H1 (cell line): ENCODE data around the gene VAV2. TPM values are rescaled to one million over a fixed set of nuclear protein-coding genes. Genes with fewer than 3 reads are reported as not detected.

Source experiments
- CTCF ChIA-PET: fragments of 300-600 bp; sonication (Branson Sonifier 250); formaldehyde crosslinking; loops from one replicate; lab custom pipeline; 2021; ENCODE audit not compliant: partially characterized antibody; lab: Charles Lee
- POLR2A ChIA-PET: fragments of 300-600 bp; sonication (Branson Sonifier 250); formaldehyde crosslinking; loops from one replicate; lab custom pipeline; 2021; ENCODE audit warnings: inconsistent platforms; ENCODE audit not compliant: partially characterized antibody; lab: Charles Lee
- DNase-seq, 2 experiments: peaks; one replicate each; pipeline versions ENCODE4 v3.0.0 to v3.0.0-alpha.2; 2010 to 2022; ENCODE audit warnings: low spot score in 2 of 2, low read depth in 1 of 2, mixed read lengths in 1 of 2
- FAIRE-seq: peaks from 2 replicates; lab custom pipeline; 2011; peaks lifted over from hg19 to GRCh38; lab: Jason Lieb, UNC
- H2AFZ ChIP-seq: 2 replicates; pipeline ENCODE4 v1.8.1; 2012; ENCODE audit warnings: low read length, inconsistent platforms
- H2AK5ac ChIP-seq: 2 replicates; pipeline ENCODE4 v1.6.1; 2013; ENCODE audit warnings: low read depth, low read length
- H2BK120ac ChIP-seq: replicated peaks from 2 replicates; pipeline ENCODE3; 2013; ENCODE audit warnings: low read depth, low read length, inconsistent platforms
- H2BK12ac ChIP-seq: 2 replicates; pipeline ENCODE4 v1.6.1; 2013; ENCODE audit warnings: low read depth, low read length
- H2BK15ac ChIP-seq: 2 replicates; pipeline ENCODE4 v1.6.1; 2013; ENCODE audit warnings: low read length
- H2BK20ac ChIP-seq: 2 replicates; pipeline ENCODE4 v1.6.1; 2013; ENCODE audit warnings: low read length
- H2BK5ac ChIP-seq: 2 replicates; pipeline ENCODE4 v1.6.1; 2013; ENCODE audit warnings: low read depth, low read length
- H3K14ac ChIP-seq: 2 replicates; pipeline ENCODE4 v1.6.1; 2013; ENCODE audit warnings: inconsistent platforms; ENCODE audit not compliant: insufficient read length
- H3K18ac ChIP-seq: 2 replicates; pipeline ENCODE4 v1.6.1; 2013; ENCODE audit warnings: low read length; ENCODE audit errors: extremely low read depth
- H3K23ac ChIP-seq: 2 replicates; pipeline ENCODE4 v1.6.1; 2013; ENCODE audit warnings: inconsistent platforms; ENCODE audit not compliant: insufficient read length
- H3K23me2 ChIP-seq: 2 replicates; pipeline ENCODE4 v1.6.1; 2013; ENCODE audit warnings: low read depth, low read length
- H3K27ac ChIP-seq: 2 replicates; pipeline ENCODE4 v1.6.1; 2011; ENCODE audit warnings: low read depth, low read length, inconsistent platforms
- H3K27me3 ChIP-seq, 4 experiments: replicated peaks in 1 of 4; 1 replicate in 1 of 4; 2 replicates in 3 of 4; pipeline versions ENCODE4 v1.6.1 to v1.8.1; 2011 to 2013; ENCODE audit warnings: low read length in 3 of 4, mild to moderate bottlenecking in 3 of 4, inconsistent platforms in 2 of 4, mixed read lengths in 2 of 4, moderate library complexity in 1 of 4; ENCODE audit not compliant: control insufficient read depth in 3 of 4, insufficient read depth in 3 of 4; ENCODE audit errors: extremely low read depth in 1 of 4
- H3K36me3 ChIP-seq, 4 experiments: 2 replicates each; pipeline versions ENCODE4 v1.6.1 to v1.8.1; 2011 to 2013; ENCODE audit warnings: mild to moderate bottlenecking in 4 of 4, low read length in 3 of 4, moderate library complexity in 2 of 4, control low read depth in 1 of 4, inconsistent platforms in 1 of 4; ENCODE audit not compliant: insufficient read depth in 4 of 4, control insufficient read depth in 2 of 4
- H3K4ac ChIP-seq: replicated peaks from 2 replicates; pipeline ENCODE3; 2013; ENCODE audit warnings: low read length, low read depth, mixed read lengths, inconsistent platforms; ENCODE audit not compliant: insufficient read length
- H3K4me1 ChIP-seq, 4 experiments: replicated peaks in 1 of 4; 1 replicate in 1 of 4; 2 replicates in 3 of 4; pipeline versions ENCODE4 v1.6.1 to v1.8.1; 2011 to 2013; ENCODE audit warnings: low read length in 3 of 4, inconsistent platforms in 2 of 4, mixed read lengths in 1 of 4; ENCODE audit not compliant: insufficient read depth in 4 of 4, control insufficient read depth in 3 of 4
- H3K4me2 ChIP-seq, 2 experiments: 2 replicates each; pipeline versions ENCODE4 v1.6.1 to v1.8.1; 2011 to 2013; ENCODE audit warnings: low read depth in 2 of 2, low read length in 2 of 2, control low read depth in 1 of 2, inconsistent platforms in 1 of 2, mild to moderate bottlenecking in 1 of 2; ENCODE audit not compliant: insufficient read depth in 1 of 2
- H3K4me3 ChIP-seq, 4 experiments: fragments of 200-600, 300-600 bp in 1 of 4; sonication (generic), shearing (Covaris generic), sonication (Bioruptor Twin) in 1 of 4; 2 replicates each; pipeline versions ENCODE4 v1.5.1 to v1.8.1; 2011 to 2016; ENCODE audit warnings: low read length in 4 of 4, low read depth in 3 of 4, control low read depth in 2 of 4, inconsistent platforms in 2 of 4, mild to moderate bottlenecking in 2 of 4, mixed read lengths in 1 of 4, moderate library complexity in 1 of 4; ENCODE audit not compliant: insufficient read depth in 2 of 4; ENCODE audit errors: extremely low read depth in 1 of 4
- H3K56ac ChIP-seq: replicated peaks from 2 replicates; pipeline ENCODE3; 2013; ENCODE audit warnings: low read depth, mild to moderate bottlenecking, mixed read lengths, low read length, inconsistent platforms; ENCODE audit not compliant: insufficient read length
- H3K79me1 ChIP-seq: 2 replicates; pipeline ENCODE4 v1.6.1; 2013; ENCODE audit warnings: low read depth, low read length, control low read depth
- H3K79me2 ChIP-seq, 2 experiments: 2 replicates each; pipeline versions ENCODE4 v1.6.1 to v1.8.1; 2012 to 2013; ENCODE audit warnings: low read length in 2 of 2, mild to moderate bottlenecking in 2 of 2, inconsistent platforms in 1 of 2; ENCODE audit not compliant: insufficient read depth in 2 of 2, control insufficient read depth in 1 of 2
- H3K9ac ChIP-seq, 4 experiments: replicated peaks in 1 of 4; 1 replicate in 1 of 4; 2 replicates in 3 of 4; pipeline versions ENCODE4 v1.6.1 to v1.8.1; 2011 to 2013; ENCODE audit warnings: low read depth in 3 of 4, low read length in 3 of 4, control low read depth in 2 of 4, mild to moderate bottlenecking in 2 of 4, moderate library complexity in 2 of 4, inconsistent platforms in 1 of 4; ENCODE audit errors: extremely low read depth in 1 of 4
- H3K9me3 ChIP-seq, 2 experiments: 2 replicates each; pipeline versions ENCODE4 v1.6.1 to v1.8.1; 2012 to 2013; ENCODE audit warnings: mild to moderate bottlenecking in 2 of 2, moderate library complexity in 2 of 2, control low read depth in 1 of 2, inconsistent platforms in 1 of 2, low read depth in 1 of 2, low read length in 1 of 2, mixed read lengths in 1 of 2; ENCODE audit not compliant: insufficient read depth in 2 of 2
- H4K20me1 ChIP-seq, 2 experiments: replicated peaks in 1 of 2; 2 replicates each; pipeline versions ENCODE3 to v1.8.1; 2011 to 2013; ENCODE audit warnings: inconsistent platforms in 2 of 2, low read length in 2 of 2, mild to moderate bottlenecking in 1 of 2; ENCODE audit not compliant: insufficient read depth in 2 of 2, control insufficient read depth in 1 of 2
- H4K5ac ChIP-seq: 2 replicates; pipeline ENCODE4 v1.6.1; 2013; ENCODE audit warnings: low read length, low read depth, mixed read lengths, inconsistent platforms; ENCODE audit not compliant: insufficient read length
- H4K8ac ChIP-seq: 2 replicates; pipeline ENCODE4 v1.8.0; 2013; ENCODE audit warnings: mild to moderate bottlenecking, moderate library complexity, low read length, inconsistent platforms; ENCODE audit not compliant: insufficient read depth; ENCODE audit errors: extremely low read depth
- H4K91ac ChIP-seq: replicated peaks from 2 replicates; pipeline ENCODE3; 2013; ENCODE audit warnings: low read length, mixed read lengths, inconsistent platforms; ENCODE audit not compliant: insufficient read length
- CBX8 ChIP-seq: fragments of 300-800, 300-1000 bp; sonication (generic); IDR thresholded peaks from 2 replicates; pipeline ENCODE4 v1.7.1; 2016; ENCODE audit warnings: low read depth, low read length, borderline replicate concordance
- CEBPB ChIP-seq: IDR thresholded peaks from 2 replicates; pipeline ENCODE4 v1.6.1; 2012; ENCODE audit warnings: low read depth, low read length
- CREB1 ChIP-seq: IDR thresholded peaks from 2 replicates; pipeline ENCODE4 v1.6.1; 2012; ENCODE audit warnings: inconsistent platforms
- EZH2 ChIP-seq: fragments of 200-600 bp; sonication (generic); IDR thresholded peaks from 2 replicates; pipeline ENCODE4 v1.7.1; 2012; ENCODE audit warnings: low read depth, mild to moderate bottlenecking, moderate library complexity, low read length, inconsistent platforms; ENCODE audit not compliant: severe bottlenecking
- FOSL1 ChIP-seq: IDR thresholded peaks from 2 replicates; pipeline ENCODE4 v1.6.1; 2011; ENCODE audit warnings: mild to moderate bottlenecking, low read depth, low read length, moderate library complexity; ENCODE audit not compliant: insufficient read depth
- KDM1A ChIP-seq: fragments of 200-600, 300-600 bp; sonication (generic); IDR thresholded peaks from 2 replicates; pipeline ENCODE4 v1.7.1; 2016; ENCODE audit warnings: mild to moderate bottlenecking, low read length, borderline replicate concordance
- MAFK ChIP-seq: IDR thresholded peaks from 2 replicates; pipeline ENCODE4 v1.6.1; 2012; ENCODE audit warnings: low read depth, mild to moderate bottlenecking, improper control_type of control experiment, low read length
- NRF1 ChIP-seq: IDR thresholded peaks from 2 replicates; pipeline ENCODE4 v1.6.1; 2011; ENCODE audit warnings: mild to moderate bottlenecking, low read depth, low read length, improper control_type of control experiment
- SAP30 ChIP-seq: fragments of 300-600 bp; sonication (generic); IDR thresholded peaks from 2 replicates; pipeline ENCODE4 v1.7.1; 2012; ENCODE audit warnings: low read length, moderate library complexity, mild to moderate bottlenecking, inconsistent platforms; ENCODE audit not compliant: insufficient read depth, insufficient replicate concordance
- SP4 ChIP-seq: IDR thresholded peaks from 2 replicates; pipeline ENCODE4 v1.6.1; 2012; ENCODE audit warnings: low read length, inconsistent platforms
- TAF7 ChIP-seq: optimal IDR thresholded peaks from 2 replicates; pipeline ENCODE3; 2011; ENCODE audit warnings: low read depth, mild to moderate bottlenecking, inconsistent platforms, low read length, moderate library complexity, borderline replicate concordance
- TEAD4 ChIP-seq: IDR thresholded peaks from 2 replicates; pipeline ENCODE4 v1.6.1; 2012; ENCODE audit warnings: low read depth, low read length, inconsistent platforms, mixed read lengths
- WGBS, 2 experiments: shearing (Covaris generic) in 1 of 2; methylation state at CpG; one replicate each; pipeline versions ENCODE4 v1.1.6 to v1.1.7; 2013 to 2015; ENCODE audit warnings: low lambda C conversion rate in 2 of 2, mixed read lengths in 2 of 2, inconsistent platforms in 1 of 2, low coverage in 1 of 2, missing lambda C conversion rate in 1 of 2; ENCODE audit not compliant: insufficient replicate concordance in 2 of 2, insufficient coverage in 1 of 2, insufficient read length in 1 of 2; ENCODE audit errors: extremely low coverage in 1 of 2, missing lambda C conversion rate in 1 of 2; 5-methylcytosine and 5-hydroxymethylcytosine counted together
- polyA plus RNA-seq, 7 experiments: library from polyadenylated mRNA; depleted of rRNA in 3 of 7; stranded (reverse) in 5 of 7; unstranded in 2 of 7; fragments of >200 nt in 5 of 7; fragments of 200-250 nt in 2 of 7; gene quantifications; 1 replicate in 5 of 7; 2 replicates in 1 of 7; 4 replicates in 1 of 7; pipeline versions ENCODE4 v1.2.1 to v1.2.3, GENCODE V29; 2011 to 2013; ENCODE audit warnings: missing spikeins in 2 of 7, mixed read lengths in 2 of 7
- total RNA-seq: library from RNA; stranded (reverse); fragmentation: NEBNext Ultra II Directional; extraction: Animal tissue kit (Norgen Biotek cat#: 25700); gene quantifications from 2 replicates; pipeline ENCODE4 v1.2.1, GENCODE V29; 2021
- TF ChIP-seq, protein P1 (sequence below): IDR thresholded peaks from 2 replicates; pipeline ENCODE4 v1.6.1; 2012; ENCODE audit warnings: inconsistent platforms

The VAV2 gene
- total and polyA plus RNA-seq, 2 of the 8 experiments (the other 6 are each of a cell fraction or from before 2014, with no cell fraction given): 13.6 to 37.6 TPM

- Histone ChIP-seq H3K23ac (no peak overlapping the region), H3K56ac (no peak overlapping the region), H4K91ac (no peak overlapping the region), H2AFZ (no peak overlapping the region), H3K4me3 (no peak overlapping the region), H3K79me2 (no peaks in the 10 kb centered on the region), H4K8ac (no peak overlapping the region), H2BK12ac (no peak overlapping the region), H3K4me1 (no peaks in the 10 kb centered on the region), H4K5ac (no peak overlapping the region), H2AK5ac (no peak overlapping the region), H3K4me2 (no peak overlapping the region), H3K4ac (no peak overlapping the region), H2BK20ac (no peak overlapping the region), H2BK15ac (no peak overlapping the region), H3K36me3 (peaks cover 29 to 63% (median 46%) of the 10 kb centered on the region in 4 experiments), H3K27ac (no peak overlapping the region), H2BK5ac (no peak overlapping the region), H2BK120ac (no peak overlapping the region), H3K9ac (no peak overlapping the region), H3K23me2 (no peaks in the 10 kb centered on the region), H3K27me3 (no peaks in the 10 kb centered on the region), H3K79me1 (no peaks in the 10 kb centered on the region), H4K20me1 (peaks cover 3 to 12% of the 10 kb centered on the region in 2 experiments), H3K14ac (no peak overlapping the region), H3K18ac (no peak overlapping the region), H3K9me3 (no peaks in the 10 kb centered on the region)
- FAIRE-seq: no peak
- POLR2A ChIA-PET: interaction anchor here (0.9 to 1.8 kb wide), 3 partner anchors 9 to 24 kb away, joined by 3 to 5 read pairs (median 3); no protein-coding TSS in a partner anchor
- 94% methylated on average over 26 of the region's 26 CpGs; no CpG with 5 or more reads in 1 of the 2 experiments for WGBS, 2 experiments
- CTCF ChIA-PET: interaction anchor here (1.0 to 1.4 kb wide), 4 partner anchors 12 to 127 kb away, joined by 3 read pairs; no protein-coding TSS in a partner anchor
- no peak for DNase-seq
- TF ChIP-seq CREB1 (no peak), CBX8 (no peak), KDM1A (no peak), MAFK (no peak), TEAD4 (no peak), SP4 (no peak), NRF1 (no peak), TAF7 (no peak), EZH2 (no peak), SAP30 (no peak), CEBPB (no peak), FOSL1 (no peak)
- TF ChIP-seq, protein P1, sequence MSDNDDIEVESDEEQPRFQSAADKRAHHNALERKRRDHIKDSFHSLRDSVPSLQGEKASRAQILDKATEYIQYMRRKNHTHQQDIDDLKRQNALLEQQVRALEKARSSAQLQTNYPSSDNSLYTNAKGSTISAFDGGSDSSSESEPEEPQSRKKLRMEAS: no peak
These were observed 41.5 kb upstream of the VAV2 start for GRCh38 chr9:134033516-134034214.
